ENCODE results near the gene NAPG.

DNA sequence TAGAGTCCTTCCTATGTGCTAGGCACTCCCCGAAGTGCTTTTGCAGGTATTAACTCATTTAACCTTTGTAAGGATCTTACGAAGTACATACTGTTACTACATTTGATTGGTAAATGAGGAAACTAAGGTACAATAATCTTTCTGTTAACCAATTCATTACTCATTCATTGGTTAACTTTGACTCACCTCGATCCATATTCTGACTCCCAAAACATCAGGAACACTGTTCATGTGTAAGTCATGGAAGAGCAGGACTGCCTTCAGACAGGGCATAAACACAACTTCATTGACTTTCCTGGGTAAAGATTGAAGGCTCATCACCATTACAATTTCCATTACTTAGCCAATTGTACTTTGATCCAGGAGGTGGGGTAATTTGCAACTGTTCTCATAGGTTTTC lies 40.6 kb downstream of the NAPG start:
- TF ChIP-seq EED (IDR thresholded peaks at IDR 0.05; ENCODE audit: low read depth) (no peak), SUZ12 (IDR thresholded peaks at IDR 0.05; ENCODE audit: unreplicated experiment) (no peak), POLR2A (IDR thresholded peaks at IDR 0.05; ENCODE audit: low read depth, low read length) (no peak), RAD21 (IDR thresholded peaks at IDR 0.05; ENCODE audit: insufficient read depth, low read depth, low read length) (no peak), NR2C2 (IDR thresholded peaks at IDR 0.05; ENCODE audit: borderline replicate concordance, control insufficient read depth, insufficient read length, low read depth) (no peak), SPI1 (IDR thresholded peaks at IDR 0.05; ENCODE audit: borderline replicate concordance, insufficient read depth, low read depth, low read length) (no peak), TAF1 (IDR thresholded peaks at IDR 0.05; ENCODE audit: borderline replicate concordance, low read depth, low read length) (no peak), ESRRA (IDR thresholded peaks at IDR 0.05; ENCODE audit: low read length) (no peak)
- TF ChIP-seq, protein P1, sequence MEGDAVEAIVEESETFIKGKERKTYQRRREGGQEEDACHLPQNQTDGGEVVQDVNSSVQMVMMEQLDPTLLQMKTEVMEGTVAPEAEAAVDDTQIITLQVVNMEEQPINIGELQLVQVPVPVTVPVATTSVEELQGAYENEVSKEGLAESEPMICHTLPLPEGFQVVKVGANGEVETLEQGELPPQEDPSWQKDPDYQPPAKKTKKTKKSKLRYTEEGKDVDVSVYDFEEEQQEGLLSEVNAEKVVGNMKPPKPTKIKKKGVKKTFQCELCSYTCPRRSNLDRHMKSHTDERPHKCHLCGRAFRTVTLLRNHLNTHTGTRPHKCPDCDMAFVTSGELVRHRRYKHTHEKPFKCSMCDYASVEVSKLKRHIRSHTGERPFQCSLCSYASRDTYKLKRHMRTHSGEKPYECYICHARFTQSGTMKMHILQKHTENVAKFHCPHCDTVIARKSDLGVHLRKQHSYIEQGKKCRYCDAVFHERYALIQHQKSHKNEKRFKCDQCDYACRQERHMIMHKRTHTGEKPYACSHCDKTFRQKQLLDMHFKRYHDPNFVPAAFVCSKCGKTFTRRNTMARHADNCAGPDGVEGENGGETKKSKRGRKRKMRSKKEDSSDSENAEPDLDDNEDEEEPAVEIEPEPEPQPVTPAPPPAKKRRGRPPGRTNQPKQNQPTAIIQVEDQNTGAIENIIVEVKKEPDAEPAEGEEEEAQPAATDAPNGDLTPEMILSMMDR (IDR thresholded peaks at IDR 0.05 in 2 of 3, conservative IDR thresholded peaks at IDR 0.05 in 1 of 3; ENCODE audit: control insufficient read depth in 2 of 3, extremely low read depth in 1 of 3, insufficient read depth in 1 of 3, low read depth in 3 of 3, low read length in 3 of 3) = no peak

Data from GM12878 (cell line).